ENCODE measurements around the gene CCDC60.

The CCDC60 gene

GRCh38 chr12:119459481-119459880 lies 125.0 kb downstream of the CCDC60 start:
- H3K27ac ChIP-seq (ENCODE audit: extremely low read depth, low read depth, low read length), result no peak overlapping the region
- POLR2A ChIA-PET, result no interaction called here
- no peaks in the 10 kb centered on the region for H3K4me1 ChIP-seq (ENCODE audit: control insufficient read depth, insufficient read depth, low read length)
- TF ChIP-seq ZNF623 (tag by site-specific recombination; IDR thresholded peaks at IDR 0.05) (no peak), ZNF561 (tag by site-specific recombination; IDR thresholded peaks at IDR 0.05; ENCODE audit: borderline replicate concordance) (no peak), PBX3 (CRISPR knock-in tag; IDR thresholded peaks at IDR 0.05) (no peak), ZNF311 (tag by site-specific recombination; IDR thresholded peaks at IDR 0.05; ENCODE audit: borderline replicate concordance) (no peak), ZNF549 (tag by site-specific recombination; IDR thresholded peaks at IDR 0.05) (no peak), ZNF350 (tag by site-specific recombination; IDR thresholded peaks at IDR 0.05) (no peak), ZBTB10 (tag by site-specific recombination; IDR thresholded peaks at IDR 0.05) (no peak), ZNF266 (tag by site-specific recombination; IDR thresholded peaks at IDR 0.05; ENCODE audit: low read depth) (no peak), ZNF654 (tag by site-specific recombination; IDR thresholded peaks at IDR 0.05; ENCODE audit: low read depth) (no peak), ZNF157 (tag by site-specific recombination; IDR thresholded peaks at IDR 0.05) (no peak), ZNF501 (tag by site-specific recombination; IDR thresholded peaks at IDR 0.05) (no peak), FEZF1 (tag by site-specific recombination; IDR thresholded peaks at IDR 0.05) (no peak), SP2 (tag by site-specific recombination; IDR thresholded peaks at IDR 0.05) (no peak)
- CTCF ChIA-PET, result interaction anchor here (1.3 to 3.0 kb wide), 3 partner anchors 16 to 86 kb away, joined by 4 to 16 read pairs (median 4); no protein-coding TSS in a partner anchor
- H3K36me3 ChIP-seq (ENCODE audit: control insufficient read depth in 2 of 2, insufficient read depth in 1 of 2, low read length in 2 of 2), result no peaks in the 10 kb centered on the region
- H3K9me3 ChIP-seq (ENCODE audit: control insufficient read depth, insufficient read depth, low read depth, low read length), result no peaks in the 10 kb centered on the region
- H3K4me3 ChIP-seq (ENCODE audit: low read depth, low read length), result no peak overlapping the region

GRCh38 chr12:119460876-119461275 lies 126.3 kb downstream of the CCDC60 start:
- Histone ChIP-seq H3K4me1 (ENCODE audit: control insufficient read depth, insufficient read depth, low read length) (no peaks in the 10 kb centered on the region), H3K27ac (ENCODE audit: extremely low read depth, low read depth, low read length) (no peak overlapping the region), H3K36me3 (ENCODE audit: control insufficient read depth in 2 of 2, insufficient read depth in 1 of 2, low read length in 2 of 2) (no peaks in the 10 kb centered on the region), H3K9me3 (ENCODE audit: control insufficient read depth, insufficient read depth, low read depth, low read length) (no peaks in the 10 kb centered on the region), H3K4me3 (ENCODE audit: low read depth, low read length) (no peak overlapping the region)
- ChIA-PET POLR2A (no interaction called here), CTCF (interaction anchor here (0.8 to 3.0 kb wide), 3 partner anchors 17 to 48 kb away, joined by 3 to 16 read pairs (median 4); no protein-coding TSS in a partner anchor)
- TF ChIP-seq GLIS1 (tag by site-specific recombination; IDR thresholded peaks at IDR 0.05) (no peak), ZNF548 (tag by site-specific recombination; IDR thresholded peaks at IDR 0.05) (no peak), ZNF677 (tag by site-specific recombination; IDR thresholded peaks at IDR 0.05) (no peak), HOXC10 (CRISPR knock-in tag; IDR thresholded peaks at IDR 0.05) (no peak), ZNF214 (tag by site-specific recombination; IDR thresholded peaks at IDR 0.05; ENCODE audit: borderline replicate concordance) (no peak), ZNF138 (tag by site-specific recombination; IDR thresholded peaks at IDR 0.05; ENCODE audit: borderline replicate concordance) (no peak), GLI4 (tag by site-specific recombination; IDR thresholded peaks at IDR 0.05) (no peak), ZNF792 (tag by site-specific recombination; IDR thresholded peaks at IDR 0.05) (no peak), ZNF624 (tag by site-specific recombination; IDR thresholded peaks at IDR 0.05) (no peak), REPIN1 (tag by site-specific recombination; IDR thresholded peaks at IDR 0.05; ENCODE audit: low read depth) (no peak), ZNF223 (tag by site-specific recombination; IDR thresholded peaks at IDR 0.05) (no peak), ZNF2 (tag by site-specific recombination; IDR thresholded peaks at IDR 0.05) (no peak)

Measured in HEK293 (cell line).